SW480 (cell line): ENCODE measurements around the gene PCDHB14.
"Not testable (repeated sequence)": the region's sequence is repeated elsewhere in the genome, so short reads cannot be mapped to it uniquely, and the experiment has no call there.

Source experiments
- DNase-seq: peaks from one replicate; pipeline ENCODE4 v3.0.0-alpha.2; 2016; ENCODE audit warnings: low spot score

Gene PCDHB14

DNA sequence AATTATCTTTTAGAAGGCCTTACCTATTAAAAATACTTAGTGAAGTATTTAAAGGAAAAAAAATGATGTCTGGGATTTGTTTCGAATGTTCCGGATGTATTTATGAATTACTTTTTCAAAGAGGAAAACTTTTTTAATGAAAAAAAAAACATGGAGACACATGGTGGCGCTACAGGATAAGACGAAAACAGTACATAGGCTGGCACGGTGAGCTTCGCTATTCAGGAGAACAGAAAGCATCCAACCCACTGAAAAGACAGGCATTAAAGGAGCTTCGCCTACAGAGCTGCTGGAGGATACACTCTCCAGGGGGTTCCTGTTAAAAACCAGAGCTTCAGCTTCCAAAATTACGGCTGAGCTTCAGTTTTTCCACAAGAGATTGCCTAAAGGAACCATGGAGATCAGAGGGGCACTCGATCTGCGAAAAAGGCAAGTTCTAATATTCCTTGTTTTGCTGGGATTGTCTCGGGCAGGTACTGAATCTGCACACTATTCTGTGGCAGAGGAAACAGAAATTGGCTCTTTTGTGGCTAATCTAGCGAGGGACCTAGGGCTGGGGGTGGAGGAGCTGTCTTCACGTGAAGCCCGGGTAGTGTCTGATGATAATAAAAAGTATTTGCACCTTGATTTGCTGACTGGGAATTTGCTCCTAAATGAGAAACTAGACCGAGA lies at the start of gene PCDHB14:
TSS of gene PCDHB14 (plus strand) at position 232 of the 672 bp plus-strand sequence. CDS start at position 395, 163 bp downstream.
- DNase-seq: peak; percentile 76

DNA sequence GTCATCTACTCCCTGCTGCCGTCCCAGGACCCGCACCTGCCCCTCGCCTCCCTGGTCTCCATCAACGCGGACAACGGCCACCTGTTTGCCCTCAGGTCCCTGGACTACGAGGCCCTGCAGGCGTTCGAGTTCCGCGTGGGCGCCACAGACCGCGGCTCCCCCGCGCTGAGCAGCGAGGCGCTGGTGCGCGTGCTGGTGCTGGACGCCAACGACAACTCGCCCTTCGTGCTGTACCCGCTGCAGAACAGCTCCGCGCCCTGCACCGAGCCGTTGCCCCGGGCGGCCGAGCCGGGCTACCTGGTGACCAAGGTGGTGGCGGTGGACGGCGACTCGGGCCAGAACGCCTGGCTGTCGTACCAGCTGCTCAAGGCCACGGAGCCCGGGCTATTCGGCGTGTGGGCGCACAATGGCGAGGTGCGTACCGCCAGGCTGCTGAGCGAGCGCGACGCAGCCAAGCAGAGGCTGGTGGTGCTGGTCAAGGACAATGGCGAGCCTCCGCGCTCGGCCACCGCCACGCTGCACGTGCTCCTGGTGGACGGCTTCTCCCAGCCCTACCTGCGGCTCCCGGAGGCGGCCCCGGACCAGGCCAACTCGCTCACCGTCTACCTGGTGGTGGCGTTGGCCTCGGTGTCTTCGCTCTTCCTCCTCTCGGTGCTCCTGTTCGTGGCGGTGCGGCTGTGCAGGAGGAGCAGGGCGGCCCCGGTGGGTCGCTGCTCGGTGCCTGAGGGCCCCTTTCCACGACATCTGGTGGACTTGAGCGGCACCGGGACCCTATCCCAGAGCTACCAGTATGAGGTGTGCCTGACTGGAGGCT lies 48.6 kb upstream of the PCDHB14 start:
- not testable (repeated sequence) for DNase-seq

DNA sequence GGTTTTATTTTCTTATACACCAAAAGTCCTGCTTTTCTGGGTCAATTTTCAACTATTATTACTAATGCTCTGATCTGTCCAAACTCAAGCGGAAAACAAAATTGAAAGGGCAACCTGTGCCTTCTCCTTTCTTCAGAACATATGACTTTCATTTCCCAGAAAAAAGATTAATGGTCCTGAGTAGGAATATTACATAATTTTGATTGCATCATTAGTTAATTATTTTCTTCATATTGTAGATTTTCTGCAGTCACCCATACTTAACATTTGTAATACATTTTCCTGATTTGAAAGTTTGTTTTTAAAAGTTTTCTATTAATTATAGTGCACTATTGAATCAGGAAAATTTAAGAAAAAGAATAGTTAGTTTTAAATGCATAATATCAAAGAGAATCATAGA lies 47.2 kb upstream of the PCDHB14 start:
- DNase-seq: no peak

DNA sequence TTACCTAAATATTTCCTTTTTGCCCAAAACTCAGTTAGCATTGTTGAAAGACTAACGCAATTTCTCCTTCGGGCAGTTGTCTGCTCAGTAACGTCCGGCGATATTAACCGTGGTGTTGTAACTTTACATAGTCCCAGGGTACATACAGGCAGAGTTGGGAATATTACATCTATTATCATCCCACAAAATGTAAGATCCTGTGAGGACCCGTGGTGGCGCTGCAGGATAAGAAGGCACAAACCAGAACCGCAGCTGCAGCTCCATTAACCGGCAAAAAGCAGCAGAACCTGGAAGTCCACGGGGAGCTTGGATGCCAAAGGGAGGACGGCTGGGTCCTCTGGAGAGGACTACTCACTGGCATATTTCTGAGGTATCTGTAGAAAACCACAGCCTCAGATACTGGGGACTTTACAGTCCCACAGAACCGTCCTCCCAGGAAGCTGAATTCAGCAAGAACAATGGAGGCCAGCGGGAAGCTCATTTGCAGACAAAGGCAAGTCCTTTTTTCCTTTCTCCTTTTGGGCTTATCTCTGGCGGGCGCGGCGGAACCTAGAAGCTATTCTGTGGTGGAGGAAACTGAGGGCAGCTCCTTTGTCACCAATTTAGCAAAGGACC lies 45.5 kb upstream of the PCDHB14 start, which contains the start of gene PCDHB8:
TSS of gene PCDHB8 (plus strand) at position 214 of the 615 bp plus-strand sequence. CDS start at position 459, 245 bp downstream.
- peak; percentile 29 for DNase-seq

DNA sequence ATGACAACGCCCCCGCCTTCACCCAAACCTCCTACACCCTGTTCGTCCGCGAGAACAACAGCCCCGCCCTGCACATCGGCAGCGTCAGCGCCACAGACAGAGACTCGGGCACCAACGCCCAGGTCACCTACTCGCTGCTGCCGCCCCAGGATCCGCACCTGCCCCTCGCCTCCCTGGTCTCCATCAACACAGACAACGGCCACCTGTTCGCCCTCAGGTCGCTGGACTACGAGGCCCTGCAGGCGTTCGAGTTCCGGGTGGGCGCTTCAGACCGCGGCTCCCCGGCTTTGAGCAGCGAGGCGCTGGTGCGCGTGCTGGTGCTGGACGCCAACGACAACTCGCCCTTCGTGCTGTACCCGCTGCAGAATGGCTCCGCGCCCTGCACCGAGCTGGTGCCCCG lies 43.8 kb upstream of the PCDHB14 start:
- DNase-seq: not testable (repeated sequence)

DNA sequence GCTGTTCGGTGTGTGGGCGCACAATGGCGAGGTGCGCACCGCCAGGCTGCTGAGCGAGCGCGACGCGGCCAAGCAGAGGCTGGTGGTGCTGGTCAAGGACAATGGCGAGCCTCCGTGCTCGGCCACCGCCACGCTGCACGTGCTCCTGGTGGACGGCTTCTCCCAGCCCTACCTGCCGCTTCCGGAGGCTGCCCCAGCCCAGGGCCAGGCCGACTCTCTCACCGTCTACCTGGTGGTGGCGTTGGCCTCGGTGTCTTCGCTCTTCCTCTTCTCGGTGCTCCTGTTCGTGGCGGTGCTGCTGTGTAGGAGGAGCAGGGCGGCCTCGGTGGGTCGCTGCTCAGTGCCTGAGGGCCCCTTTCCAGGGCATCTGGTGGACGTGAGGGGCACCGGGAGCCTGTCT lies 43.3 kb upstream of the PCDHB14 start:
- not testable (repeated sequence) for DNase-seq

- DNase-seq: no peak
Measured at GRCh38 chr5:141180313-141180712, 42.8 kb upstream of the PCDHB14 start.

GRCh38 chr5:141182248-141182647 lies 40.9 kb upstream of the PCDHB14 start, which contains the start of gene PCDHB16:
Gene PCDHB16 (plus strand): TSS chr5:141182387. CDS start chr5:141182560, 173 bp downstream.
- DNase-seq: no peak

GRCh38 chr5:141184117-141184855 lies 38.9 kb upstream of the PCDHB14 start:
- DNase-seq: not testable (repeated sequence)

- peak; percentile 17 for DNase-seq
Measured at GRCh38 chr5:141186897-141187512, 36.1 kb upstream of the PCDHB14 start, which contains the start of gene PCDHB9. Gene PCDHB9 (plus strand): TSS chr5:141187161. CDS start chr5:141187319, 158 bp downstream.

DNA sequence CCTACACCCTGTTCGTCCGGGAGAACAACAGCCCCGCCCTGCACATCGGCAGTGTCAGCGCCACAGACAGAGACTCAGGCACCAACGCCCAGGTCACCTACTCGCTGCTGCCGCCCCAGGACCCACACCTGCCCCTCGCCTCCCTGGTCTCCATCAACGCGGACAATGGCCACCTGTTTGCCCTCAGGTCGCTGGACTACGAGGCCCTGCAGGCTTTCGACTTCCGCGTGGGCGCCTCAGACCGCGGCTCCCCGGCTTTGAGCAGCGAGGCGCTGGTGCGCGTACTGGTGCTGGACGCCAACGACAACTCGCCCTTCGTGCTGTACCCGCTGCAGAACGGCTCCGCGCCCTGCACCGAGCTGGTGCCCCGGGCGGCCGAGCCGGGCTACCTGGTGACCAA lies 34.5 kb upstream of the PCDHB14 start:
- not testable (repeated sequence) for DNase-seq

GRCh38 chr5:141189131-141189530 lies 34.0 kb upstream of the PCDHB14 start:
- not testable (repeated sequence) for DNase-seq

GRCh38 chr5:141192110-141192725 lies 30.9 kb upstream of the PCDHB14 start, which contains the start of gene PCDHB10:
Gene PCDHB10 (plus strand): TSS chr5:141192353. CDS start chr5:141192553, 200 bp downstream.
- peak; percentile 36 for DNase-seq

GRCh38 chr5:141194332-141194731 lies 28.8 kb upstream of the PCDHB14 start:
- not testable (repeated sequence) for DNase-seq

GRCh38 chr5:141196363-141196762 lies 26.8 kb upstream of the PCDHB14 start:
- no peak for DNase-seq

DNA sequence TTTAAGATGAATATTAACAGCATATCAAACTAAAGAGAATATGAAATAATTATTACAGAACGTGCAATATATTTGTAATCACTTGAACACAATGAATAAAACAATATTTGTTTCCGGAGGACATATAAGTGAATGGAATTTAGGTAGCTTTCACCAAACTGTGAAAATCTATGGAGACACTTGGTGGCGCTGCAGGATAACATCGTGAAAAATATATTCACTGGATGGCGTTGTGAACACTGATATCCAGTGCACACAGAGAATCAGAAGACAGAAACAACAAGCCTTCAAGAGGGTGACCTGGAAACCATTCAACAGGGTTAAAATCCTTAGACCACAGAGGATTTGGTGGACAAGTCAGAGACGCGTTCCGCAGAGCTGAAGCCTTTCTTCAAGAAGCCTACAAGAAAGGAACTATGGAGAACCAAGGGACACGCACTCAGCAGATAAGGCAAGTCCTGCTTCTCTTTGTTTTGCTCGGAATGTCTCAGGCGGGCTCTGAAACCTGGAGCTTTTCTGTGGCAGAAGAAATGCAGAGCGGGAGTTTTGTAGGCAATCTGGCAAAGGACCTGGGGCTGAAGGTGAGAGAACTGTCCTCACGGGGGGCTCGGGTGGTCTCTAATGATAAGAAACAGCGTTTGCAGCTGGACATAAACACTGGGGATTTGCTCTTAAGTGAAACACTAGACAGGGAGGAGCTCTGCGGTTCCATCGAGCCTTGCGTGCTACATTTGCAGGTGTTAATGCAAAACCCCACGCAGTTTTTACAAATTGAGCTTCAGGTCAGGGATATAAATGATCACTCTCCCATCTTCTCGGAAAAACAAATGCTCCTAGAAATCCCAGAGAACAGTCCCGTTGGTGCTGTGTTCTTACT lies 23.5 kb upstream of the PCDHB14 start, which contains the start of gene PCDHB11:
TSS of gene PCDHB11 (plus strand) at position 269 of the 877 bp plus-strand sequence. CDS start at position 417, 148 bp downstream.
- DNase-seq: peak; percentile 20

DNA sequence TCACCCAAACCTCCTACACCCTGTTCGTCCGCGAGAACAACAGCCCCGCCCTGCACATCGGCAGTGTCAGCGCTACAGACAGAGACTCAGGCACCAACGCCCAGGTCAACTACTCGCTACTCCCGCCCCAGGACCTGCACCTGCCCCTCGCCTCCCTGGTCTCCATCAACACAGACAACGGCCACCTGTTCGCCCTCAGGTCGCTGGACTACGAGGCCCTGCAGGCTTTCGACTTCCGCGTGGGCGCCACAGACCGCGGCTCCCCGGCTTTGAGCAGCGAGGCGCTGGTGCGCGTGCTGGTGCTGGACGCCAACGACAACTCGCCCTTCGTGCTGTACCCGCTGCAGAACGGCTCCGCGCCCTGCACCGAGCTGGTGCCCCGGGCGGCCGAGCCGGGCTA lies 22.0 kb upstream of the PCDHB14 start:
- DNase-seq: not testable (repeated sequence)

DNA sequence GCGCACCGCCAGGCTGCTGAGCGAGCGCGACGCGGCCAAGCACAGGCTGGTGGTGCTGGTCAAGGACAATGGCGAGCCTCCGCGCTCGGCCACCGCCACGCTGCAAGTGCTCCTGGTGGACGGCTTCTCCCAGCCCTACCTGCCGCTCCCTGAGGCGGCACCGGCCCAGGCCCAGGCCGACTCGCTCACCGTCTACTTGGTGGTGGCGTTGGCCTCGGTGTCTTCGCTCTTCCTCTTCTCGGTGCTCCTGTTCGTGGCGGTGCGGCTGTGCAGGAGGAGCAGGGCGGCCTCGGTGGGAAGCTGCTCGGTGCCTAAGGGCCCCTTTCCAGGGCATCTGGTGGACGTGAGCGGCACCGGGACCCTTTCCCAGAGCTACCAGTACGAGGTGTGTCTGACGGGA lies 21.5 kb upstream of the PCDHB14 start:
- not testable (repeated sequence) for DNase-seq

GRCh38 chr5:141208478-141208877 lies 14.7 kb upstream of the PCDHB14 start, which contains the start of gene PCDHB12:
Gene PCDHB12 (plus strand): TSS chr5:141208719. CDS start chr5:141208908, 189 bp downstream.
- DNase-seq: peak; percentile 13
